ENCODE measurements around the gene HOXB8. TPM values are rescaled to one million over a fixed set of nuclear protein-coding genes. Genes with fewer than 3 reads are reported as not detected.

HOXB8 gene
- total RNA-seq, 1 donor from 2014 or later = not detected

DNA sequence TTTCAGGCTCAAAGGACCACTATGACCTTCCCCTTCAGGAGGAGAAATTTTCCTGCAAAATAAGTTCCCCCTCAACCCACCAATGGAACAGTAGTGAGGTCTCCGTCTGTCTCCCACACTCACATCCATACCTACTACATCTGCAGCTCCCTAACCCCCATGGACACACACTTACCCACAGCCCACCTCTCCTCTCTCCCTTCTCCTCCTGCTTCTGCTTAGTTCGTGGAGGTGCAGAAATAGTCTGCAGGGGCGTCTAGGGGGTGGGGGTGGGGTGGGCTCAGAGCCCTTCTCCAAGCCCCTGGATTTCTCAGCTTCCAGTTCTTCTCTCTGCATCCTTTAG is 45.9 kb downstream of the HOXB8 start:
- Histone ChIP-seq H3K27ac (ENCODE audit: low read depth, low read length) (no peak overlapping the region), H3K4me1 (ENCODE audit: control insufficient read depth in 3 of 3, insufficient read depth in 3 of 3, low read length in 3 of 3) (peaks cover 8 to 33% (median 12%) of the 10 kb centered on the region in 3 donors), H3K36me3 (ENCODE audit: control insufficient read depth in 3 of 3, insufficient read depth in 3 of 3, low read length in 3 of 3) (no peaks in the 10 kb centered on the region), H3K9ac (ENCODE audit: low read depth in 1 of 3, low read length in 3 of 3) (no peak overlapping the region), H3K9me3 (ENCODE audit: control insufficient read depth in 3 of 3, low read length in 3 of 3) (no peaks in the 10 kb centered on the region), H3K4me3 (ENCODE audit: low read length in 3 of 3) (no peak overlapping the region), H3K27me3 (ENCODE audit: control insufficient read depth in 3 of 3, insufficient read depth in 3 of 3, low read length in 3 of 3) (peaks cover 26 to 96% (median 91%) of the 10 kb centered on the region in 3 donors)

DNA sequence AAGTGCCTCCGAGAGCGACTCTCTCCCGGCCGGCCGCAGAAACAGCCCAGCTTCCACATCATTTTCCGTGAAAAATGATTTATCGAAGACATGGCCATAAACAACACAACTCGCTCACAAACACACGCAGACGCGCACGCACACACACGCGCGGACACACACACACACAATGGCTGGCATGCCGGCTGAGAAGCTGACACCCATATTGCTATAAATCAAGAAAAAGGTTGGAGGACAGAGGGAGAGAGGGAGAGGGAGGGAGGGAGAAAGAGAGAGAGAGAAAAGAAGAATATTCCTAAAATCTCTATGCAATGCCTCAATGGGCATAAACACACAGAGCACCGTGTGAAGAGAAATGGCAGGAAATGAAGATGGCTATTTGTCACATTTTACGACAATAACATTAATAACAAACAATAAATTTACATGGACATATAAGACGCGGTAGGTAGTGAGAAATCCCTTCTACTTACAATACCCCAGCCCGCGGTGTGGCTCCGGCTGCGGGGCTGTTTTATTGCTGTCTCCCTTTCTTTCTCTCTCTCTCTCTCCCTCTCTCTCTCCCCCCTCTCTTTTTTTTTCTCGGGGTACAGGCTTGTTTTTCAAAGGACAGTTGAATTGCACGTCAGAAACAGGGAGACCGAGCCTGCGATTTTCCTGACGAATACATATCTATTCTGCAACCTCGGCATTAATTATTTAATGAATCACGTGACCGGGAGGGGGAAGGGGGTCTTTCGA is 46.4 kb downstream of the HOXB8 start:
- Histone ChIP-seq H3K4me3 (ENCODE audit: low read length in 3 of 3) (no peak overlapping the region), H3K27me3 (ENCODE audit: control insufficient read depth in 3 of 3, insufficient read depth in 3 of 3, low read length in 3 of 3) (peaks cover 26 to 92% (median 87%) of the 10 kb centered on the region in 3 donors), H3K27ac (ENCODE audit: low read depth, low read length) (no peak overlapping the region)

DNA sequence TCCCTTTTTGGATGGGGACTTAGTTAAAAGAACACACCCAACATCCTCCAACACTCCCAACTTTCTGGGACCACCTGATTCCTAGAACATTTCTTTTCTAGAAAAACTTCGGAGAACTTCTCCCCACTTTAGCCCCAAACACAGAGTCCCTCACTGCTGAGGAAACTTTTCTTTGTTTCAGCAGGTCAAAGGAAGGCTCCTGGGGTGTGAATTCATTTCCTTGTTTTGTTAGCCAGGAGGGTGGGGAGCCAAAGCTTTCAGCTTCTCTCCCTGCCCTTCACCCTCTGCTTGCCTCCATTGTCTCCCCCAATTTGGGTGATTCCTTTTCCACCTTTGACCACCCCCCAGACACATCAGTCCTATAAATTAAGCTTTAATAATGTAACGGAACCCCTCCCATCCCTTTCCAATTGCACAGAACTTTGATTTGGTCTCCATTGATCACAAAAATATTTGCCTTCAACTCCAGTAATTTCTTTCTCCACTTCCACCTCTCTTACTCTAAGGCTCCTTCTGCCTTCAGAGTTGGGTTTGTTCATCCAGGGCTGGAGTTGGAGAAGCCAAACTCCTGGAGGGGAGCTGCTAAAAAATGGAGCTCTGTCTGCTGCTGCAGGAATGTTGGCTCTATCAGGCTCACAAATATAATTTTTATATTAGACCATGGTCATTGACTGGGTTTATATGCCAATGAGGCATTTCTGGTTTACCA is 47.3 kb downstream of the HOXB8 start:
- no peak overlapping the region for H3K9ac ChIP-seq (ENCODE audit: low read depth in 1 of 3, low read length in 3 of 3)
- H3K27ac ChIP-seq (ENCODE audit: low read depth, low read length) = no peak overlapping the region
- no peak overlapping the region for H3K4me3 ChIP-seq (ENCODE audit: low read length in 3 of 3)
- peaks cover 0 to 1% (median 0%) of the 10 kb centered on the region in 3 donors for H3K36me3 ChIP-seq (ENCODE audit: control insufficient read depth in 3 of 3, insufficient read depth in 3 of 3, low read length in 3 of 3)
- H3K4me1 ChIP-seq (ENCODE audit: control insufficient read depth in 3 of 3, insufficient read depth in 3 of 3, low read length in 3 of 3) = peaks cover 8 to 31% (median 12%) of the 10 kb centered on the region in 3 donors
- H3K27me3 ChIP-seq (ENCODE audit: control insufficient read depth in 3 of 3, insufficient read depth in 3 of 3, low read length in 3 of 3) = peaks cover 22 to 92% (median 87%) of the 10 kb centered on the region in 3 donors
- H3K9me3 ChIP-seq (ENCODE audit: control insufficient read depth in 3 of 3, low read length in 3 of 3) = no peaks in the 10 kb centered on the region

More for the DNA sequence above, 46.4 kb downstream of the HOXB8 start:
- Histone ChIP-seq H3K9me3 (ENCODE audit: control insufficient read depth in 3 of 3, low read length in 3 of 3) (no peaks in the 10 kb centered on the region), H3K36me3 (ENCODE audit: control insufficient read depth in 3 of 3, insufficient read depth in 3 of 3, low read length in 3 of 3) (no peaks in the 10 kb centered on the region), H3K9ac (ENCODE audit: low read depth in 1 of 3, low read length in 3 of 3) (no peak overlapping the region), H3K4me1 (ENCODE audit: control insufficient read depth in 3 of 3, insufficient read depth in 3 of 3, low read length in 3 of 3) (peaks cover 8 to 33% (median 12%) of the 10 kb centered on the region in 3 donors)

DNA sequence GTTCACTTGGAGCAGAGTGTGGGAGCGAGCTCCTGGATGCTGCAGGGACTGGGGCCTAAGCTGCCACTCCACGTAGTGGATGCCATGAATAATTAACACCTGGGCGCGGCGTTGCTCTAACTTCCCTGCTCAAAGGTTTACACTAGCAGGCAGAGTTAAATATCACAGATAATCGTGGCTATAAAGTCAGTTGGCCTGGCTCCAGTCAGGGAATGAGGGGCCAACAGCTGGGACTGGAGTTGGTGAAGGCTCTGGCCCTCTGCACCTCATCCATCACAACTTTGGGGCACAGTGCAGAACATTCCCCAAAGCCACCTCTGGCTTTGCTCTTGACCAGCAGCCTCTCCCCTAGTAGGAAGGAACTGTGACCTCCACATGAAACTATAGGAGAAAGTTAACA is 47.9 kb downstream of the HOXB8 start:
- H3K27me3 ChIP-seq (ENCODE audit: control insufficient read depth in 3 of 3, insufficient read depth in 3 of 3, low read length in 3 of 3) = peaks cover 20 to 92% (median 83%) of the 10 kb centered on the region in 3 donors
- no peak overlapping the region for H3K9ac ChIP-seq (ENCODE audit: low read depth in 1 of 3, low read length in 3 of 3)
- H3K9me3 ChIP-seq (ENCODE audit: control insufficient read depth in 3 of 3, low read length in 3 of 3) = no peaks in the 10 kb centered on the region
- no peak overlapping the region for H3K27ac ChIP-seq (ENCODE audit: low read depth, low read length)
- H3K4me3 ChIP-seq (ENCODE audit: low read length in 3 of 3) = no peak overlapping the region
- peaks cover 0 to 2% (median 0%) of the 10 kb centered on the region in 3 donors for H3K36me3 ChIP-seq (ENCODE audit: control insufficient read depth in 3 of 3, insufficient read depth in 3 of 3, low read length in 3 of 3)
- H3K4me1 ChIP-seq (ENCODE audit: control insufficient read depth in 3 of 3, insufficient read depth in 3 of 3, low read length in 3 of 3) = peaks cover 8 to 25% (median 12%) of the 10 kb centered on the region in 3 donors

DNA sequence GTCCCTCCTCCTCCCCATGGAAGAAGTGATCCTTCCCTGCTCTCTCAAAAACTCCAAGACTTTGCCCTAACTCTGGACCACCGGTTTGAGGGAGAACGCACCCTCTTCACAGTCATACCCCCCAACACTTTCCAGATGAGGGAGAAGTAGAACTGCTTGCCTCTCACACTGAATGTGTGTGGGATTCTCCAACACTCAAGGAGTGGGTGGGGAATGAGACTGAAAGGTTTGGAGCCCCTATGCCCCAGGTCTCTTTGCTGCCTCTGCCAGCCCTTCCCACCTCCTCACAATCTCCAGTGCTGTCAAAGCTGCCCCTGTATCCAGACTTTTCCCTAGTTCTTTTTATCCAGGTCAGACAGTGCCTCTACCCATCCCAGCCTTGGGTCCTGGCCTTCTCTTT is 48.4 kb downstream of the HOXB8 start:
- no peak overlapping the region for H3K4me3 ChIP-seq (ENCODE audit: low read length in 3 of 3)

DNA sequence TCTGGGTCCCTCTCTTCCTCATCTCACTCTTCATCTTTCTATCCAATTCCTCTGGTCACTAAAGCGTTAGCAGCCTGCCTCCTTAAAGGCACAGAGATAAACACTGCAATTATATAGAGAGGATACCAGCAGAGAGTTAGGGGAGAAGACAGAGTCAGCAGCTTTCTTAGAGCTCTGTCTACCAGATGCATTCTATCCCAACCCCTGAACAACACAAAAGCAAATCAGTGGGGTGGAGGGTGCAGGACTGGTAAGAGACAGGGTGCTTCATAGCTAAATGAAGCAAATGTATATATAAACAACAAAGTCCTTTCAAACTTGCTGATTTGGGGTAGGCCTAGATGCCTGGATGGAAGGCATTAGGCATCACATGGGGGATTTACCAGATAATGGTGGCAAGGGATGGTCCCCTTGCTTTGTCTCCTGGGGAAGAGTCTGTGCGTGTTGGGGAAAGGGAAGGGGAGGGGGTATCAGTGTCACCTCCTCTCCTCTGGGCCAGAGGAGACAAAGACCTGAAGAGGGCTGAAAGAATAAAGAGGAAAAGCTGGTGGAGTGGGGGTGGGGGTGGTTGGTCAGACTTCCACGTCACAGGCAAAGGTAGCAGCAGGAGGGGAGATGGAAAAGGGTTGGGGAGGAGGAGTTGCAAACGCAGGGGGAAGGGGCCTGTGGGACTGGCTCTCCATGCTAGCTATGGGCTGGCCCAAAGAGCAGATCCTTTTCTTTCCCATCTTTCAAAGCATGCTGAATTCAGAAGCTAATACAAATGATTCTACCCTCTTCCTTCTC is 49.0 kb downstream of the HOXB8 start:
- no peak overlapping the region for H3K4me3 ChIP-seq (ENCODE audit: low read length in 3 of 3)
- no peak overlapping the region for H3K9ac ChIP-seq (ENCODE audit: low read depth in 1 of 3, low read length in 3 of 3)
- H3K27me3 ChIP-seq (ENCODE audit: control insufficient read depth in 3 of 3, insufficient read depth in 3 of 3, low read length in 3 of 3) = peaks cover 20 to 91% (median 75%) of the 10 kb centered on the region in 3 donors
- H3K4me1 ChIP-seq (ENCODE audit: control insufficient read depth in 3 of 3, insufficient read depth in 3 of 3, low read length in 3 of 3) = peaks cover 8 to 21% (median 12%) of the 10 kb centered on the region in 3 donors
- no peak overlapping the region for H3K27ac ChIP-seq (ENCODE audit: low read depth, low read length)
- no peaks in the 10 kb centered on the region for H3K9me3 ChIP-seq (ENCODE audit: control insufficient read depth in 3 of 3, low read length in 3 of 3)
- peaks cover 0 to 2% (median 0%) of the 10 kb centered on the region in 3 donors for H3K36me3 ChIP-seq (ENCODE audit: control insufficient read depth in 3 of 3, insufficient read depth in 3 of 3, low read length in 3 of 3)

More for the DNA sequence above, 48.4 kb downstream of the HOXB8 start:
- H3K4me1 ChIP-seq (ENCODE audit: control insufficient read depth in 3 of 3, insufficient read depth in 3 of 3, low read length in 3 of 3) = peaks cover 8 to 21% (median 12%) of the 10 kb centered on the region in 3 donors
- no peak overlapping the region for H3K9ac ChIP-seq (ENCODE audit: low read depth in 1 of 3, low read length in 3 of 3)
- no peak overlapping the region for H3K27ac ChIP-seq (ENCODE audit: low read depth, low read length)
- peaks cover 20 to 91% (median 81%) of the 10 kb centered on the region in 3 donors for H3K27me3 ChIP-seq (ENCODE audit: control insufficient read depth in 3 of 3, insufficient read depth in 3 of 3, low read length in 3 of 3)
- no peaks in the 10 kb centered on the region for H3K9me3 ChIP-seq (ENCODE audit: control insufficient read depth in 3 of 3, low read length in 3 of 3)
- peaks cover 0 to 2% (median 0%) of the 10 kb centered on the region in 3 donors for H3K36me3 ChIP-seq (ENCODE audit: control insufficient read depth in 3 of 3, insufficient read depth in 3 of 3, low read length in 3 of 3)

DNA sequence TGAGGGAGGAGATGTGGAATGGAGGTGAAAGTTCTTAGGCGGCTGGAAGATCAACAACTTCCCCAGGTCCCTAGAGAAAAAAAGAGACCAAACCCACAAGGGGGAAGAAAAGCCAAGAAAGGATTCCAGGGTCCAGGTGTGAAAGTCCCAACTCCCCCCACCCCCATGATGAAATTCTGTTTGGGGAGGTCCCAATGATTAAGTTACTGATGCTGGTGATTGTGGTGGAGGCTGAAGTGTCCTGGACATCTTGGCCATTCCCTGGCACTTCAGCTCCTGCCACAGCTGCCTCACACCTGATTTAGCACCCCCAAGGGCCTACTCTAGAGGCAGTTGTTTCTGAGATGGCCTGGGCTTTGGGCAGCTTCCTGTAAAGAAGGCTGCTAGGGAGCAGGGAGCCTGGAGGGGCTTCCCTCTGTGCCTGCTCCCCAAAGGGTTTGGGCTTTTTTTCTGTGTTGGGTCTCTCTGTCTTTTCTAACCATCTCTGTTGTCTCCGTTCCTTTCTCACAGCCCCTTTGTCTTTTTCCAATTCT is 50.0 kb downstream of the HOXB8 start:
- peak overlapping the region in 1 of 3 donors; percentile 78 for H3K4me3 ChIP-seq (ENCODE audit: low read length in 3 of 3)
- peaks cover 6 to 24% (median 12%) of the 10 kb centered on the region in 3 donors for H3K4me1 ChIP-seq (ENCODE audit: control insufficient read depth in 3 of 3, insufficient read depth in 3 of 3, low read length in 3 of 3)
- peaks cover 18 to 88% (median 73%) of the 10 kb centered on the region in 3 donors for H3K27me3 ChIP-seq (ENCODE audit: control insufficient read depth in 3 of 3, insufficient read depth in 3 of 3, low read length in 3 of 3)
- no peak overlapping the region for H3K27ac ChIP-seq (ENCODE audit: low read depth, low read length)
- H3K36me3 ChIP-seq (ENCODE audit: control insufficient read depth in 3 of 3, insufficient read depth in 3 of 3, low read length in 3 of 3) = peaks cover 0 to 2% (median 0%) of the 10 kb centered on the region in 3 donors
- no peaks in the 10 kb centered on the region for H3K9me3 ChIP-seq (ENCODE audit: control insufficient read depth in 3 of 3, low read length in 3 of 3)
- no peak overlapping the region for H3K9ac ChIP-seq (ENCODE audit: low read depth in 1 of 3, low read length in 3 of 3)

DNA sequence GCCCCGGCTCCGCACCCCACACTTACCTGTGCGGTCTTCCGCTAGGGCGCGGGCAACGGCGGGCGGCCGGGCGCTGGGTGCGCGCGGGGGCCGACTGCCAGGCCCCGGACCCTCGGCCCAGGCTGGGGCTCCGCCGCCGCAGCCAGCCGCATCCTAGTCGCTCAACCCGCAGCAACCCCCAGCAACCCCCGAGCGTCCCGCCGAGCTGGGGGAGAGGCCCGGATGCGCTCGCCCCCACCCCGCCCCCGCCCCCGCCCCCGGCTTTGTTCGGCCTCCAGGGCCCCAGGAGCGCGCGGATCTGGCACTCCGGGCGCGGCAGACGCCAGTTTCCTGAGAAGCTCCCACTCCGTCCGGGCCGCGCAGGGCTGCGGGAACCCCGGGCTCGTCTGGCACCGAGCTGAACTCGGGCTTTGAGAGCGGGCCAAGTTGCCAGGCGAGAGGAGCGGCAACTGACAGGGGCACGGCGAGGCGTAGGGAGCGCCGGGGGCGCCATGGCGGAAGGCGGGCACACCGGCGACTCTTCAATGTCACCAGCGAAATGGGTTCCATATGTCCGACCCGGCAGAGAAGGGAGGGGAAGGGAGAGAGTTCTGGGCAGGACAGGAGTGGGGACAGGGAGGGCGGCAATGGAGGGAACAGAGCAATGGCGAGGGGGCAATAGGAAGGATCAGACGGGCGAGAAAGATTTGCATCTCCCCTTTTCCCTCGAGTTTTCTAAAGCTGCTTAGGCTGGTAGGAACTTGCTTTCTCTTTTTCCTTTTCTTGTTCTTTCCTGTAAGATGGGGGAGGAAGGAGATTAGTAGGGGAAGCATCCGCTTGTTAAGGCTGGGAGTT is 50.7 kb downstream of the HOXB8 start:
- peak overlapping the region; percentile 35 to 78 (median 42) for H3K4me3 ChIP-seq (ENCODE audit: low read length in 3 of 3)
- H3K9ac ChIP-seq (ENCODE audit: low read depth in 1 of 3, low read length in 3 of 3) = peak overlapping the region in 2 of 3 donors; percentile 64 to 68
- H3K9me3 ChIP-seq (ENCODE audit: control insufficient read depth in 3 of 3, low read length in 3 of 3) = no peaks in the 10 kb centered on the region
- peaks cover 6 to 24% (median 12%) of the 10 kb centered on the region in 3 donors for H3K4me1 ChIP-seq (ENCODE audit: control insufficient read depth in 3 of 3, insufficient read depth in 3 of 3, low read length in 3 of 3)
- peaks cover 19 to 88% (median 70%) of the 10 kb centered on the region in 3 donors for H3K27me3 ChIP-seq (ENCODE audit: control insufficient read depth in 3 of 3, insufficient read depth in 3 of 3, low read length in 3 of 3)
- peaks cover 0 to 2% (median 0%) of the 10 kb centered on the region in 3 donors for H3K36me3 ChIP-seq (ENCODE audit: control insufficient read depth in 3 of 3, insufficient read depth in 3 of 3, low read length in 3 of 3)
- no peak overlapping the region for H3K27ac ChIP-seq (ENCODE audit: low read depth, low read length)

DNA sequence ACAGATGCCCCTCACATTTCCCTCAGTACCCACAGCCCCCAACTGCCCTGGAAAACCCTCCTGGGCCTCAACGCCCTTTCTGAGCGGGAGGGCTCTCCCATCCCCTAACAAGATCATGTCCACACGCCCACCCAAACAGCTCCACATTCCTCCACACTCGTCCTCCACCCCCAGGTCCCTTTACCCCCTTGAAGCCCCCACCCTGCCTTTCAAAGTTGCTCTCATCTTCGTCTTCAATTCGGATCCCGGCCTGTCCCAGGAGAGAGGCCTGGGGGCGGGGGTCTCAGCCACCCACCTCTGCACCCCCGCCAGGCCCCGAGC is 51.3 kb downstream of the HOXB8 start:
- Histone ChIP-seq H3K9me3 (ENCODE audit: control insufficient read depth in 3 of 3, low read length in 3 of 3) (no peaks in the 10 kb centered on the region), H3K27me3 (ENCODE audit: control insufficient read depth in 3 of 3, insufficient read depth in 3 of 3, low read length in 3 of 3) (peaks cover 19 to 88% (median 70%) of the 10 kb centered on the region in 3 donors), H3K27ac (ENCODE audit: low read depth, low read length) (no peak overlapping the region), H3K9ac (ENCODE audit: low read depth in 1 of 3, low read length in 3 of 3) (no peak overlapping the region), H3K36me3 (ENCODE audit: control insufficient read depth in 3 of 3, insufficient read depth in 3 of 3, low read length in 3 of 3) (peaks cover 0 to 5% (median 0%) of the 10 kb centered on the region in 3 donors), H3K4me1 (ENCODE audit: control insufficient read depth in 3 of 3, insufficient read depth in 3 of 3, low read length in 3 of 3) (peaks cover 4 to 24% (median 12%) of the 10 kb centered on the region in 3 donors), H3K4me3 (ENCODE audit: low read length in 3 of 3) (no peak overlapping the region)

Measured in skeletal muscle tissue (tissue), 4 donors.